COLO668 (cell line): ENCODE measurements around the gene OTOP2.
"Not testable (repeated sequence)": the region's sequence is repeated elsewhere in the genome, so short reads cannot be mapped to it uniquely, and the experiment has no call there.

Experiments used
- DNase-seq: peaks from one replicate; lab custom pipeline; 2025; ENCODE audit not compliant: unreplicated experiment; lab: John Stamatoyannopoulos, UW

The OTOP2 gene

GRCh38 chr17:74901353-74902135, 22.5 kb upstream of the OTOP2 start:
- DNase-seq = no peak

- no peak for DNase-seq
These were observed 21.0 kb upstream of the OTOP2 start for GRCh38 chr17:74903034-74903433.

DNA sequence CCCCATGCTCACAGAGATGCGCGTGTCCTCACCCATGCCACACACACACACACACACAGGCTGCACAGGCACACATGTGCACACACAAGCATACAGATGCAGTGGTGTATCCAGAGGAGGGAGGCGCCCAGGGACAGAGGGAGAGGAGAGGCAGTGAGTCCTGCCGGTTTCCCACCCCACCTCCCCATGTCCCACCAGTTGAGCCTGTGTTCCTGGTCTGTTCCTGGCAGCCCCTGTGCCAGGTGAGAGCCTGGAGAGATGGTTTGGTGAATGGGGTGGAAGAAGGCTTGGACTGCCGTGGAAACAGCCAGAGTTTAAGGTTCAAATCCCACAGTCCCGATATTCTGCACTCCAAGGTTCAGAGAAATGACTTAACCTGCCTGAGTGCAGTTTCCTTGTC, 20.4 kb upstream of the OTOP2 start:
- DNase-seq = no peak

- no peak for DNase-seq
These were observed 19.2 kb upstream of the OTOP2 start for GRCh38 chr17:74904687-74905409.

DNA sequence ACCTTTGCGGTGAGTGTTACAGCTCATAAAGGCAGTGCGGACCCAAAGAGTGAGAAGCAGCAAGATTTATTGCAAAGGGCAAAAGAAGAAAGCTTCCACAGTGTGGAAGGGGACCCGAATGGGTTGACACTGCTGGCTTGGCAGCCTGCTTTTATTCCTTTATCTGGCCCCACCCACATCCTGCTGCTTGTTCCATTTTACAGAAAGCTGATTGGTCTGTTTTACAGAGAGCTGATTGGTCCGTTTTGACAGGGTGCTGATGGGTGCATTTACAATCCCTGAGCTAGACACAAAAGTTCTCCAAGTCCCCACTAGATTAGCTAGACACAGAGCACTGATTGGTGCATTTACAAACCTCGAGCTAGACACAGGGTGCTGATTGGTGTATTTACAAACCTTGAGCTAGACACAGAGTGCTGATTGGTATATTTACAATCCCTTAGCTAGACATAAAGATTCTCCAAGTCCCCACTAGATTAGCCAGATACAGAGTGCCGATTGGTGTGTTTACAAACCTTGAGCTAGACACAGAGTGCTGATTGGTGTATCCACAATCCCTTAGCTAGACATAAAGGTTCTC, 17.8 kb upstream of the OTOP2 start:
- DNase-seq = not testable (repeated sequence)

- DNase-seq = no peak
These were observed 17.1 kb upstream of the OTOP2 start for GRCh38 chr17:74907012-74907411.

DNA sequence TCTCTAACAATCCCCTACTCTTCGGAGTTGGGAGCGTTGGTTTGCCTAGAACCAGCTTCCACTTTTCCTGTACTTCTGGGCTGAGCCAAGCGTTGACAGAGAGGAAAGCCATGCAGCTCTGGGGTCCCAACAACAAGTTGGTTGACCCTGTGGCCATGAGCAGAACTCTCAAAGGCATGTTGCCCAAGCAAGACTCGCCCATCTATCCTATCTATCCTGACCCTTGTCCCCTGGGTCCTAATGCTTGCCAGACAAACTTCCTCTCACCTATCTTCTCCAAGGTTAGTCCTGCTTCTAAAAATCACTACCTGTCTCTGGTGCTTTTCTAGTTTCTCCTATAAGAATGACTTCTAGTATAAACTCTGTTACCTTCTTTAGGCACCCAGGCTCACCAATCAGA, 15.0 kb upstream of the OTOP2 start:
- not testable (repeated sequence) for DNase-seq

- DNase-seq = not testable (repeated sequence)
These were observed 12.7 kb upstream of the OTOP2 start for GRCh38 chr17:74911423-74911822.

GRCh38 chr17:74916136-74916850, 7.8 kb upstream of the OTOP2 start:
- no peak for DNase-seq

- DNase-seq = no peak
These were observed 7.2 kb upstream of the OTOP2 start for GRCh38 chr17:74916851-74917199.

- no peak for DNase-seq
These were observed 6.6 kb upstream of the OTOP2 start for GRCh38 chr17:74917430-74917829.

- DNase-seq = no peak
These were observed 5.2 kb upstream of the OTOP2 start for GRCh38 chr17:74918906-74919305.

GRCh38 chr17:74919440-74920305, 4.4 kb upstream of the OTOP2 start:
- DNase-seq = peak; percentile 20

DNA sequence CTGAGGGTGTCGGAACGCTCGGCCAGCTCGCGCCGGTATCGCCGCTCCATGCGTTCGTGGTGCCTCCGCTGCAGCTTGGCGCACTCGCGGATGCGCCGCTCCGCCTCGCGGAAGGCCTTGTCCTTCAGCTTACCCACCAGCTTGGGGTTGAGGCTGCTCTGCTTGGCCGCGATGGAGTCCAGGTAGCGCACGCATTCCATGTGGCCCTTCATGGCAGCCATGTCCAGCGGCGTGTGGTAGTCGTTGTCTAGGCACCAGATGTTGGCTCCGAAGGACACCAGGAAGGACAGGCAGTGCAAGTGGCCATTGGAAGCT, 3.8 kb upstream of the OTOP2 start:
- DNase-seq = no peak

GRCh38 chr17:74920642-74921025, 3.4 kb upstream of the OTOP2 start:
- peak; percentile 29 for DNase-seq

- DNase-seq = no peak
These were observed 2.9 kb upstream of the OTOP2 start for GRCh38 chr17:74921026-74921681.

DNA sequence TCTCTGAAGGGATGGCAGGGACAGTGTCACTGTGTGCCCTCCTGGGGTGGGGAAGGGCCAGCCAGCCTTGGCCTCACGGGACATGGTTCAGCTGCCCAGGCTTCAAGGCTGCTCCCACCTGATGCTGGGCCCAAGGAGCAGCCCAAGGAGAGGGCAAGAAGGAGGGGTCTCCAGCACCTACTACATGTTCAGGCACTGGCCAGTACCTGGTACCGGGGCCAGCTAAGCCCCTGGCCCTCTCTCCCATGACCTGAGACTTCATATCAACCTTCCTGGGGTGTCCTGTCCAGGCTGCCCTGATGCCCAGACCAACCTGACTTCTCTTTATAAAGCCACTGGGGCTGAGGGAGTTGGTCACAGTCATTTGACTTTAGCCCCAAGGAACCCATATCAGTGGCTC, 2.3 kb upstream of the OTOP2 start:
- no peak for DNase-seq

- DNase-seq = no peak
These were observed 1.9 kb upstream of the OTOP2 start for GRCh38 chr17:74922172-74922571.

DNA sequence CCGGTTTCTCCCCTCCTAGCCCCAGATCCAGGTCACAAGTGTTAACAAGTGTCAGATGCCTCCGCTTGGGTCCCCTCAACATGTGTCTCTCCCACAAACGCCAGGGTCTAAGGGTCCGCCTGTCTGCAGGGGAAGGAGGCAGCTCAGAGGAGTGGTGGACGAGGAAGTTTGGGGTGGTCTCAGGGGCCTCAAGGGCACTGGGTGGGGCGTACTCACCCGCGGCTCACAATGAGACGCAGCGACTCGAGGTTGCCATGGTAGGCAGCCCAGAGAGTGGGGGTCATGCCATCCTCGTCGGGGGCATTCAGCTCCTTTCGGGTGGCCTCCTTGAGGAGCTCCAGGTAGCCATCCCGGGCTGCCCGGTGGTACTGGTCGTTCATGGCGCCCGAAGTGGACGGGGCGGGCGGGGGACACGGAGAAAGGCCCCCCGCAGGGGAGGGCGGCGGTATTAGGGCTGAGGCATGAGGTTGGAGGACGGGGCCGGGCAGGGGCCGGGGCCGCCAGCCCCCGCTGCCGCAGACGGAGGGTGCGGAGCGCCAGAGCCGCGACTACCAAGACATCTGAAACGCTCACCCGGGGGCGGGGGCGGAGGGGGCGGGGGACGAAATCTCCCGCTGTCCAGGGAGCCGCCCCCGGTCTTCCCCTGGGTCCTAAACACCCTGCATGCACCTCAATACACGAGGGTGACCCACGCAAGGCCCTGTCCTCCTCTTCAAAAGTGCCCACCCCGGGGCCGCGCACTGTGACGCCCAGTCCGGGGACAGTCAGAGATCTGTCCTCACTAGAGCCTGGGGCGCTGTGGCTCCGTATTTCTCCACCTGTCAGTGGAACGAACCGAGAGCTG, 1.2 kb upstream of the OTOP2 start, which contains the start of gene USH1G:
Gene USH1G, minus strand, starts transcription at position 562 of the 844 bp plus-strand sequence. Its CDS starts 182 bp downstream, at position 380.
- no peak for DNase-seq
